Left lung (tissue), 10 donors: ENCODE measurements around the gene PARD6A. TPM values are rescaled to one million over a fixed set of nuclear protein-coding genes. Genes with fewer than 3 reads are reported as not detected.

ENCODE experiments used
- ATAC-seq: fragments of 200-7000 bp; cut with Tn5 transposase; one replicate; pipeline ENCODE4 v1.9.1; 2020; ENCODE audit warnings: moderate library complexity
- DNase-seq, 4 donors: peaks; one replicate each; pipeline ENCODE4 v3.0.0-alpha.2; 2013 to 2020
- H3K27ac ChIP-seq, 2 donors: fragments of 200-600 bp; sonication (generic) in 1 of 2; one replicate each; pipeline versions ENCODE4 v1.5.0 to v1.8.0; 2020 to 2021
- H3K27me3 ChIP-seq, 2 donors: fragments of 200-600 bp; sonication (generic) in 1 of 2; one replicate each; pipeline versions ENCODE4 v1.5.0 to v1.8.0; 2020 to 2021
- H3K36me3 ChIP-seq, 2 donors: fragments of 200-600 bp; sonication (generic) in 1 of 2; one replicate each; pipeline versions ENCODE4 v1.5.0 to v1.8.0; 2020 to 2021
- H3K4me1 ChIP-seq, 2 donors: fragments of 200-600 bp; one replicate each; pipeline ENCODE4 v1.8.0; 2021
- H3K4me3 ChIP-seq, 2 donors: fragments of 200-600 bp; sonication (generic) in 1 of 2; one replicate each; pipeline versions ENCODE4 v1.5.0 to v1.8.0; 2020 to 2021; ENCODE audit warnings: mild to moderate bottlenecking in 1 of 2
- H3K9me3 ChIP-seq, 2 donors: fragments of 200-600 bp; sonication (generic) in 1 of 2; one replicate each; pipeline versions ENCODE4 v1.5.0 to v1.8.0; 2020 to 2021
- CTCF ChIP-seq, 2 donors: fragments of 200-600 bp; sonication (generic) in 1 of 2; IDR thresholded peaks; one replicate each; pipeline versions ENCODE4 v1.5.0 to v1.8.0; 2021; ENCODE audit warnings: antibody characterized with exemption in 2 of 2
- intact Hi-C, 2 donors: fragments of 100-400 bp; cut with DNase I; formaldehyde crosslinking; loops; one replicate each; pipeline versions ENCODE4 v1.11.2 to v1.14.2; 2022
- polyA plus RNA-seq, 6 donors: library from polyadenylated mRNA; unstranded; fragments of 120-200 nt; gene quantifications; one replicate each; pipeline ENCODE4 v1.2.1, GENCODE V29; 2013; ENCODE audit not compliant: insufficient read length in 6 of 6
- total RNA-seq, 2 donors: library from RNA; stranded (reverse); fragmentation: NEBNext Ultra II Directional; extraction: Animal tissue kit (Norgen Biotek cat#: 25700); gene quantifications; one replicate each; pipeline ENCODE4 v1.2.1, GENCODE V29; 2021
- donor health status: DM: no; HTN: yes; CAD: no.
- donor health status: DM: no; HTN: no; CAD: no.

Gene PARD6A
- total and polyA plus RNA-seq, 8 donors = 1.4 to 4.1 (median 1.9) TPM

DNA sequence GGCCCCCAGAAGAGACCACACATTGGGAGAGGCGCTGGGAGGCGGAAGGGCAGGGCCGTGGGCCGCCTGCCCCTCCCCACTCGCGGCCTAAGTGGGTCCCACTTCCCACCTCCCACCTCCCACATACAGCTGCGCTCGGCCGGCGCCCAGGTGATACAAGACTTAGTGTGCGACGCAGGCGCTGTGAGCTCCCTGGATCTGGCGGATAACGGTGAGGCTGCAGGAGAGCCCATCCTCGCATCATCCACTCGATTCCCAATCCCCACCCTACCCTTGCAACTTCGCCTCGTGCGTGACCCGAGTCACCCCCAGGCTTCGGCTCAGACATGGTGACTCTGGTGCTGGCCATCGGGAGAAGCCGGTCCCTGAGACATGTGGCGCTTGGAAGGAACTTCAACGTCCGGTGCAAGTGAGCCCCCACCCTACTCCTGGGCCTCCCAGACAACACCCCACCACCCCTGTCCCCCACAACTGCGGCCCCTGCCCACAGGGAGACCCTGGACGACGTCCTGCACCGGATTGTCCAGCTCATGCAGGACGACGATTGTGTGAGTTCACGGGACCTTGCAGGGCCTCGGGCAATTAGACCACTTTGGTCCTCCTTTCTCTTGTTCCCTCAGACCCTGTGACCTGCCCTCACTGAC lies 11.9 kb upstream of the PARD6A start:
- intact Hi-C loops = loop anchor here in 1 of 2 donors (10.0 kb wide), 1 partner anchor 104 kb away; no protein-coding TSS in a partner anchor
- no peak for ATAC-seq
- Histone ChIP-seq H3K4me3 (no peak overlapping the region), H3K27ac (no peak overlapping the region), H3K27me3 (peaks cover 41 to 92% of the 10 kb centered on the region in 2 donors), H3K36me3 (no peaks in the 10 kb centered on the region), H3K9me3 (no peaks in the 10 kb centered on the region), H3K4me1 (peaks cover 5 to 22% of the 10 kb centered on the region in 2 donors)
- DNase-seq = no peak
- no peak for TF ChIP-seq CTCF (IDR thresholded peaks at IDR 0.05)

GRCh38 chr16:67649494-67649931 lies 11.2 kb upstream of the PARD6A start:
- TF ChIP-seq CTCF (IDR thresholded peaks at IDR 0.05) = no peak
- H3K27ac ChIP-seq = no peak overlapping the region
- intact Hi-C loops = loop anchor here in 1 of 2 donors (10.0 kb wide), 1 partner anchor 105 kb away; no protein-coding TSS in a partner anchor
- no peaks in the 10 kb centered on the region for H3K9me3 ChIP-seq
- no peaks in the 10 kb centered on the region for H3K36me3 ChIP-seq
- ATAC-seq = no peak
- H3K27me3 ChIP-seq = peaks cover 46 to 96% of the 10 kb centered on the region in 2 donors
- no peak overlapping the region for H3K4me3 ChIP-seq
- peaks cover 5 to 19% of the 10 kb centered on the region in 2 donors for H3K4me1 ChIP-seq
- peak in 1 of 4 donors; percentile 78 for DNase-seq

- H3K36me3 ChIP-seq = no peaks in the 10 kb centered on the region
- DNase-seq = no peak
- ATAC-seq = no peak
- intact Hi-C loops = loop anchor here in 1 of 2 donors (10.0 kb wide), 1 partner anchor 105 kb away; no protein-coding TSS in a partner anchor
- no peaks in the 10 kb centered on the region for H3K9me3 ChIP-seq
- peaks cover 45 to 96% of the 10 kb centered on the region in 2 donors for H3K27me3 ChIP-seq
- TF ChIP-seq CTCF (IDR thresholded peaks at IDR 0.05) = no peak
- H3K4me3 ChIP-seq = no peak overlapping the region
- H3K27ac ChIP-seq = no peak overlapping the region
- peaks cover 5 to 14% of the 10 kb centered on the region in 2 donors for H3K4me1 ChIP-seq
Observed at GRCh38 chr16:67650023-67650422, 10.7 kb upstream of the PARD6A start.

DNA sequence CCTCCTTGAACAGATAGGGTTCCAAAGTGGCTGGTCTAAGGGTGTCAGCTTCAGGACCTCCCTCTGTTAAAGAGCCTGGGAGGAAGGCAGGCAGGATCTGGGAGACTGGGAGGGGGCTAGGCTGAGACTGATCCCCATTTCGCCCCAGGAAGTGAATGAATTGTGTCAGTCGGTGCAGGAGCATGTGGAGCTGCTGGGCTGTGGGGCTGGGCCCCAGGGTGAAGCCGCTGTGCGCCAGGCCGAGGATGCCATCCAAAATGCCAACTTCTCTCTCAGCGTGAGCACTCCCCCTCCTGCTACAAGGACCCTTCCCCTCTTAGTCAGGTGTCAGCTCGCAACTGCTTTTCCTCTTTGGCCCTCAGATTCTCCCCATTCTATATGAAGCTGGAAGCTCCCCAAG lies 9.7 kb upstream of the PARD6A start:
- peak in 1 of 4 donors; percentile 41 for DNase-seq
- Histone ChIP-seq H3K27me3 (peaks cover 37 to 93% of the 10 kb centered on the region in 2 donors), H3K9me3 (no peaks in the 10 kb centered on the region), H3K4me3 (no peak overlapping the region), H3K27ac (no peak overlapping the region), H3K36me3 (peaks cover 0 to under 1% of the 10 kb centered on the region in 2 donors), H3K4me1 (peaks cover 5 to 9% of the 10 kb centered on the region in 2 donors)
- no peak for ATAC-seq
- intact Hi-C loops = loop anchor here in 1 of 2 donors (10.0 kb wide), 1 partner anchor 106 kb away; no protein-coding TSS in a partner anchor
- TF ChIP-seq CTCF (IDR thresholded peaks at IDR 0.05) = no peak

DNA sequence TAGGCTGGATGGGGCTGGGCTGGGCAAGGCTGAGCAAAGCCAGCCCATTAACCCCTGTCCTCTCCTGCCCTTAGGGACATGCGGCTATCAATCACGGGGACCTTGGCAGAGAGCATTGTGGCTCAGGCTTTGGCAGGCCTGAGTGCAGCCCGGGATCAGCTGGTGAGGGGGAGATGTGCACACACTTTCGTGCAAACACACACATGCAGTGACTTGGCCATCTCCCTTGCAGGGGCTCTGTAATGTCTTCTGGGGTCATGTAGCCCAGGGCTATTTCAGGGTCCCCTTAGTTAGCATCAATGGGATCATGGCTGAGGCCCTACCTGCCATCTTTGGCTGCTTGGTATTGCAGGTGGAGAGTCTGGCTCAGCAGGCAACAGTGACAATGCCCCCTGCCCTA lies 8.9 kb upstream of the PARD6A start:
- Histone ChIP-seq H3K27ac (no peak overlapping the region), H3K36me3 (peaks cover 0 to 8% of the 10 kb centered on the region in 2 donors), H3K4me3 (no peak overlapping the region), H3K9me3 (no peaks in the 10 kb centered on the region), H3K4me1 (peaks cover 5 to 9% of the 10 kb centered on the region in 2 donors), H3K27me3 (peaks cover 37 to 86% of the 10 kb centered on the region in 2 donors)
- DNase-seq (peak in 1 of 4 donors; percentile 45), ATAC-seq (no peak)
- TF ChIP-seq CTCF (IDR thresholded peaks at IDR 0.05) = no peak
- intact Hi-C loops = loop anchor here in 1 of 2 donors (10.0 kb wide), 1 partner anchor 107 kb away; no protein-coding TSS in a partner anchor
